Neural progenitor cell (in vitro differentiated cells): ENCODE results near the gene TRAPPC2.

ENCODE experiments used
- EZH2 ChIP-seq: fragments of 200-600 bp; sonication (generic); IDR thresholded peaks from 2 replicates; pipeline ENCODE4 v1.6.1; 2017; ENCODE audit warnings: antibody characterized with exemption, mild to moderate bottlenecking, moderate library complexity
- TF ChIP-seq, protein P1 (sequence below): fragments of 200-600 bp; sonication (generic); IDR thresholded peaks from 2 replicates; pipeline ENCODE4 v1.5.1; 2017; ENCODE audit warnings: antibody characterized with exemption, mild to moderate bottlenecking

GRCh38 chrX:13721819-13722519 is 12.5 kb downstream of the TRAPPC2 start:
- TF ChIP-seq, protein P1, sequence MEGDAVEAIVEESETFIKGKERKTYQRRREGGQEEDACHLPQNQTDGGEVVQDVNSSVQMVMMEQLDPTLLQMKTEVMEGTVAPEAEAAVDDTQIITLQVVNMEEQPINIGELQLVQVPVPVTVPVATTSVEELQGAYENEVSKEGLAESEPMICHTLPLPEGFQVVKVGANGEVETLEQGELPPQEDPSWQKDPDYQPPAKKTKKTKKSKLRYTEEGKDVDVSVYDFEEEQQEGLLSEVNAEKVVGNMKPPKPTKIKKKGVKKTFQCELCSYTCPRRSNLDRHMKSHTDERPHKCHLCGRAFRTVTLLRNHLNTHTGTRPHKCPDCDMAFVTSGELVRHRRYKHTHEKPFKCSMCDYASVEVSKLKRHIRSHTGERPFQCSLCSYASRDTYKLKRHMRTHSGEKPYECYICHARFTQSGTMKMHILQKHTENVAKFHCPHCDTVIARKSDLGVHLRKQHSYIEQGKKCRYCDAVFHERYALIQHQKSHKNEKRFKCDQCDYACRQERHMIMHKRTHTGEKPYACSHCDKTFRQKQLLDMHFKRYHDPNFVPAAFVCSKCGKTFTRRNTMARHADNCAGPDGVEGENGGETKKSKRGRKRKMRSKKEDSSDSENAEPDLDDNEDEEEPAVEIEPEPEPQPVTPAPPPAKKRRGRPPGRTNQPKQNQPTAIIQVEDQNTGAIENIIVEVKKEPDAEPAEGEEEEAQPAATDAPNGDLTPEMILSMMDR: no peak
- TF ChIP-seq EZH2: no peak
